GM12875 (cell line): ENCODE measurements around the gene NFIC.

Source experiments
- H3K4me3 ChIP-seq: one replicate; pipeline ENCODE4 v1.5.1; 2011; ENCODE audit warnings: low read depth, low read length, control low read depth
- TF ChIP-seq, protein P1 (sequence below): IDR thresholded peaks from 2 replicates; pipeline ENCODE4 v1.5.1; 2011; ENCODE audit warnings: low read depth, mild to moderate bottlenecking, control low read depth, inconsistent platforms, low read length, moderate library complexity, borderline replicate concordance; ENCODE audit not compliant: insufficient read depth

NFIC gene

GRCh38 chr19:3401004-3401768, 34.8 kb downstream of the NFIC start:
- TF ChIP-seq, protein P1, sequence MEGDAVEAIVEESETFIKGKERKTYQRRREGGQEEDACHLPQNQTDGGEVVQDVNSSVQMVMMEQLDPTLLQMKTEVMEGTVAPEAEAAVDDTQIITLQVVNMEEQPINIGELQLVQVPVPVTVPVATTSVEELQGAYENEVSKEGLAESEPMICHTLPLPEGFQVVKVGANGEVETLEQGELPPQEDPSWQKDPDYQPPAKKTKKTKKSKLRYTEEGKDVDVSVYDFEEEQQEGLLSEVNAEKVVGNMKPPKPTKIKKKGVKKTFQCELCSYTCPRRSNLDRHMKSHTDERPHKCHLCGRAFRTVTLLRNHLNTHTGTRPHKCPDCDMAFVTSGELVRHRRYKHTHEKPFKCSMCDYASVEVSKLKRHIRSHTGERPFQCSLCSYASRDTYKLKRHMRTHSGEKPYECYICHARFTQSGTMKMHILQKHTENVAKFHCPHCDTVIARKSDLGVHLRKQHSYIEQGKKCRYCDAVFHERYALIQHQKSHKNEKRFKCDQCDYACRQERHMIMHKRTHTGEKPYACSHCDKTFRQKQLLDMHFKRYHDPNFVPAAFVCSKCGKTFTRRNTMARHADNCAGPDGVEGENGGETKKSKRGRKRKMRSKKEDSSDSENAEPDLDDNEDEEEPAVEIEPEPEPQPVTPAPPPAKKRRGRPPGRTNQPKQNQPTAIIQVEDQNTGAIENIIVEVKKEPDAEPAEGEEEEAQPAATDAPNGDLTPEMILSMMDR = no peak
- no peak overlapping the region for H3K4me3 ChIP-seq

DNA sequence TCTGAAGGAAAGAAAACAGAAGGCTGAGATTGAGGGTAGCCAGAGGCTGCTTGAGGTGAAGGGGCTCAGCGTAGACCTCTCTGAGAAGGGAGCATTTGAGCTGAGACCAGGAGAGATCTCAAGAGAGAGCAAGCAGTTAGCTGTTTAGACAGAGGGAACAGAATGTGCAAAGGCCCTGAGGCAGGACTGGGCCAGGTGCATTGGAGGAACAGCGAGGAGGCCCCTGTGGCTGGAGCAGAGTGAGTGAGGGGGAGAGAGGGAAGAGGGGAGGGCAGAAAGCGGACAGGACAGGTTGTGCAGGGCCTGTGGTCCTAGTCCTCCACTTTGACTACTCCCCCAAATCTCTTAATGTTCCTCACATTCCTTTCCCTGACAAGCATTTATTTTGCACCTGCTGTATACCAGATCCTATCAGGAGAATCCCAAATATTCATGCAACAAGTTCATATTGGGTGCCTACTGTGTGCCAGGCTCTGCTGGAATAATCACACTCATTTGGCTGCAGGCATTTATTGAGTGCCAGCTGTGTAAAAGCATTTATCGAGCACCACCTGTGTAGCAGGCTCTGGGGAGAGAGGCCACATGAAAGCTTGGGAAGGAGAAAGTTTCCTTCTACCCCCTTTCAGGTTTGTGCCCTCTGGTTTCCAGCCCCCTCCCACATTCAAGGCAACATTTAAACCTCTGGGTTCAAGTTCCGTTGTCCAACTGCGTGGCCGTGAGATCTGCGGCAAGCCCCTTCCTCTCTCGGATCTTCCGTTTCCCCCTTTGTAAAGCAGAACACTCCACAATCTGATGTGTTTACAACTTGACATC, 36.5 kb downstream of the NFIC start:
- TF ChIP-seq, protein P1 = no peak
- no peak overlapping the region for H3K4me3 ChIP-seq

DNA sequence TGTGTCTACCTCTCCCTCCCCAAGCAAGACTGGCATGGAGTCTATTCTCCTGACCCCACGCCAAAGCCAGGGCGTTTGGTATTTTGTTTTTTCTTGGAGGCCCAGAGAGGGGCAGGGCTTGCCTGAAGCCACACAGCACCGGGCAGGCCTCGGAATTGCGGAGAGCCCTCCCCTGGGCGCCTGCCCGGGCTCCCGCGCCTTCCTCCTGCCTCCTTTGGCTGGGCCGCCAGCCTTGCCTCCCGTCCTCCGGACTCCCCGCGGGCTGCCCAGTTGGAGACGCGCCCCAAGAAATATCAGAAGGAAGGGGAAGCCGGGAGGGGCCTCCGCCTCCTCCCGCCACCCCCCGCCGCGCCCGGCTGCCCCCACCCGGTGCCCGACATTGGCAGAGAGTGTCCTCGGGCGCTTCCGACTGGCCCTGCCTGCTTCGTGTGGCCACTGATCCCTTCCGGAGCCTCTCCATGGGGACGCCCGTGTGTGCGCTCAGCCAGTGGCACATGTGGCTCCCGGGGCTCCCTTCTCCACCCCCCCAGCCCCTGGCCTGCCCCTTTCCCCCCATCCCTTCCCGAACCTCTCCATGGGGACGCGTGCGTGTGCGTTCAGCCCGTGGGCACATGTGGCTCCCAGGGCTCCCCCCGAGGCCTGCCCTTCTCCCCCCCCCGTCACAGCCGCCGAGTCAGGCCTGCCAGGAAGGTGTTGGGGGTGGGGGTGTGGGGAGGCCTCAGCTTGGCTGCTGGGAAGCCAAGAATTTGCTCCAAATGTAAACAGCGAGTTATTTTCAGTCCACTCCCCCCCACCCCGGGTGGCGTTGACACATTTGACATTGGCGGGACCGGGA, 37.3 kb downstream of the NFIC start:
- TF ChIP-seq, protein P1 = no peak
- no peak overlapping the region for H3K4me3 ChIP-seq

DNA sequence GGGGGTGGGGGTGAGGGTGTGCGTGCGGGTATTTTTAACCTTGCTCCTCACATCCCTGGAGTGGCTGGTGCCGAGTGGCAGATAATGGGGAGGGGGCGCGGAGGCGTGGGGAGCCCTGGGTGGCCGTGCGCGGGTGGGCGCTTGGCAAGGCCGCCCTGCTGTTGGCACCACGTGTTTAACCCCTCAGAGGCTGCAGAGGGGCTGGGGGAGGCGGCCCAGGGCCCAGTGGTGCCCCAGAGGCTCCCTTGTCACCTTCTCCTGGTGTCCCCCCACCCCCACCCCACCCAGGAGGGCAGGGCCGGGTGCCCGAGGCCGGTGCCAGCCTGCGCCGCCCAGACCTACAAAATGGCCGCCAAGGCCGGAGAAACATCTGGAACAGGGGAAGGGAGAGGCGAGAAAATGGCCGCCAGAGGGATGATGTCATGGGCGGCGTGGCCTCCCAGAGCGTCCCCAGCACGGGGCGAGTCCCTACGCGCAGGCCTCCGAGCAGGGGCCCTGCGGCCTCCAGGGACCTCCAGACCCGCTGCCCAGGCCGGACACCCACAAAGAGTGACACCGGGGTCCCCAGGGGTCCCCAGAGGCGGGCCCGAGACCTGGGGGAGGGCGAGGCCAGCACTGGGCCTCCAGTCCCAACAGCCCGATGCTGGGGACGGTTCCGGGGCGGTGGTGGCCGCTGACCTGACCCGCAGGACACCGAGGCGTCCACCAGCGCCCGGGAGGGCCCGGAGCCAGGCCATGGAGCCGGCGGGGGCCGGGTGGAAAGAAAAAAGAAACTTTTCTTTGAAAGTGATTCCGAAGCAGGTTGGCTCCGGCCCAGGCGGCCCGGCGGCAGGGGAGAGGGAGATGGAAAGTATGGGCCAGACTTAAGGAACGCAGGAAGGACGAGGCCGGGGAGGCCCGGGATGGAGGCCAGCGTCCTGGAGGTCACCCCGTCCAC, 38.2 kb downstream of the NFIC start:
- TF ChIP-seq, protein P1 = no peak
- no peak overlapping the region for H3K4me3 ChIP-seq

DNA sequence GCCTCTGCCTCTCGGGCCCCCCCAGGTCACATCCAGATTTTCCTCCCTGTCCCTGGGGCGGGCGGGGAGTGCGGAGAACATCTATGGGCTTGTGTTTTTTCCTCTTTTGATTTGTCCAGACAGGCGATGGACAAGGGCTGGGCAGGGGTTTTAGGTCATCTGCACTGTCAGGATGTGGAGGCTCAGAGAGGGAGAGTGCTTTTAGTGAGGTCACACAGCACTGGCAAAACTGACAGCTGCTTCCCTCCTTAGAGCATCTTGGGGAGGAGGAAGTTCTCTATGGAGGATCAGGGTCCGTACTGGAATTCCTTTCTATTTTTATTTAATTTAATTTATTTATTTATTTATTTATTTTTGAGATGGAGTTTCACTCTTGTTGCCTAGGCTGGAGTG, 38.9 kb downstream of the NFIC start:
- no peak overlapping the region for H3K4me3 ChIP-seq
- TF ChIP-seq, protein P1 = no peak

GRCh38 chr19:3406571-3407111, 40.3 kb downstream of the NFIC start:
- TF ChIP-seq, protein P1 = no peak
- H3K4me3 ChIP-seq = no peak overlapping the region
